HFF-Myc (cell line): ENCODE data around the gene GABBR1.

Experiments used
- DNase-seq: peaks from one replicate; pipeline ENCODE4 v3.0.0-alpha.2; 2011; ENCODE audit warnings: low read depth; ENCODE audit errors: extremely low read depth
- H3K4me3 ChIP-seq: replicated peaks from 2 replicates; pipeline ENCODE4 v1.5.1; 2011; ENCODE audit warnings: low read depth, mild to moderate bottlenecking, control low read depth, low read length
- CTCF ChIP-seq: IDR thresholded peaks from 2 replicates; pipeline ENCODE4 v1.5.1; 2012; ENCODE audit warnings: mild to moderate bottlenecking, low read depth, low read length, control low read depth; ENCODE audit errors: missing control alignments

GABBR1 gene

DNA sequence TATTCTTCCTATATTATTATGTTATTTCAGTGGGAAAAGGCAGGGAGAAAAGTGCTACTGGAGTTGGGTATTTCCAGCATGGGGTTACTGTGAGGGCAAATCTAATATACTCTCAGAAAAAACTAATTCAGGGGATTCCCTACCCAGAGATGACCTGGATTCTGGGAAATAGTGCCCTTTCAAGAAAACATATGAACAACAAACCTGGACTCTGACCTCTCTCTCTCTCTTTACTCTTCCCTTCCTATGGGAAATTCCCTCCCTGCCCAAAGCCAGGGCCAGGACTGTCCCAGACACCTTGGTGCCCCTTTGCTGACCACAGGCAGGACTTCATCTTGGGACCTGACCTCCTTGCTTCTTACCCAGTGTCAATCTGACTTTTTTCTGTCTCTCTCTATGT, 71.9 kb downstream of the GABBR1 start:
- no peak for DNase-seq
- H3K4me3 ChIP-seq = no peak overlapping the region
- TF ChIP-seq CTCF = no peak

DNA sequence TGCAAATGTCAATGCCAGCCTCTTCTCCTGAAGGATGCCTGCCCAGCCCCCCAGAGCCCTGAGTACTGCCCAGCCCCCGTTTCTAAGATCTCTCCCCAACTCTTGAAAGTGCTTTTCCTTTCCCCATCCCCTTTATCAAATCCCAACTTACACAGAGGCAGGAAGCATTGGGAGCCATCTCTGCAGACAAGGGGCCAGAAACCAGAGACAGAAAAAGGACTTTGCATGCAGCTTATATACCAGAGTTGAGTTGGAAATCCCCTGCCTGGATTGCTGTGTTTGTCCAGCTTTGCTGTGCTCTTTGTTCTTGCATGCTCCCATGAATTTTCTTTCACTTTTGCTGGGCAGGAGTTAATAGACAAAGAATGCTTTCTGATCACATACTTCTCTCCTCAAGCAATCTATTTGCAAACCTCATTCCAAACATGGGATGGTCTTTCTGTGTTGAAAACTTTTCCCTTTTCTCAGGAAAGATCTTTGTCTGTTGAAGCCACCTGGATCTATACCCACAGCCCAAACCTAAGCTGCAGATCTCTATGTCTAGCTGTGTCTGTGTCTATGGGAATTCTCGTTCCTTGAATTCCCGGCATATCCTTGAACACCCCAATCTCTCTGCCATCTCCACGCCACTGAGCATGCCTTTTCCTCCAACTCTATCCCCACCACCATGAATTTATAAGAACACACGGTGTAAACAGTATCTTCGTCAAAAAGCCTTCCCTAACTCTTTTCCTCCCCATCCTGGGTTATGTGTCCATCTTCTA, 73.3 kb downstream of the GABBR1 start, which contains the start of gene UBD:
Gene UBD (minus strand): TSS at position 209 of the 764 bp plus-strand sequence. CDS start 31 bp downstream, at position 178.
- TF ChIP-seq CTCF = no peak
- no peak within 1 kb of the TSS for H3K4me3 ChIP-seq
- DNase-seq = no peak

- no peak for TF ChIP-seq CTCF
- no peak for DNase-seq
- no peak overlapping the region for H3K4me3 ChIP-seq
Measured at GRCh38 chr6:29558439-29559079, 74.4 kb downstream of the GABBR1 start.

DNA sequence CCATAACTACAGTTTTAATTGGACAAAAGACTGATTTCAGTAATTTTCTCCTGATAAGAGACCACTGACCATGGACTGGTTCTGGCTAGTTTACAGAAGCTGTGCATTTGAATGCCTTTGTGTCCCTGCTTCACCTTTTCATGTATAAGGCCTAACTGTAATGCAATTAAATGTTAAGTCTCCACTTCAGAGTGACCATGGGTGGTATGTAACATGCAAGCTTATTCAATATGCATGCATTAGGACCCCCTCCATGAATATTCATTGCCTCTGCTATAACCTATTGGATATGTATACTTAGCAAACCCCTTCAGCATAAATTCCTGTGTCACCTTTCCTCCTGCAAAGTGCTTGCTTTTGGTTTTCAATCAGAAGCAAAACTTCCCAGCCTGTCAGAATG, 75.7 kb downstream of the GABBR1 start:
- TF ChIP-seq CTCF = no peak
- DNase-seq = no peak
- H3K4me3 ChIP-seq = no peak overlapping the region

- no peak for DNase-seq
- no peak for TF ChIP-seq CTCF
- no peak overlapping the region for H3K4me3 ChIP-seq
Measured at GRCh38 chr6:29554764-29555163, 78.2 kb downstream of the GABBR1 start.

- DNase-seq = peak; percentile 11
- peak; percentile 3 for TF ChIP-seq CTCF
- peak overlapping the region; percentile 16 for H3K4me3 ChIP-seq
Measured at GRCh38 chr6:29553268-29554057, 79.5 kb downstream of the GABBR1 start.
